Measurements from ENCODE around the gene UBE2J2. TPM values are rescaled to one million over a fixed set of nuclear protein-coding genes. Genes with fewer than 3 reads are reported as not detected.
A peak's percentile ranks its signal among the peaks of the same experiment; 100 is the strongest.

Gene UBE2J2
- total RNA-seq, 1 donor from 2014 or later: 71.9 TPM

- no peak overlapping the region for H3K27ac Mint-ChIP-seq (ENCODE audit: unreplicated experiment)
- DNase-seq (ENCODE audit: low spot score): no peak
- no peak for TF ChIP-seq CTCF (IDR thresholded peaks at IDR 0.05; ENCODE audit: unreplicated experiment)
- H3K36me3 Mint-ChIP-seq (ENCODE audit: low read depth, unreplicated experiment): no peaks in the 10 kb centered on the region
- no peaks in the 10 kb centered on the region for H3K9me3 Mint-ChIP-seq (ENCODE audit: unreplicated experiment)
- H3K27me3 Mint-ChIP-seq (ENCODE audit: unreplicated experiment): peaks cover 9% of the 10 kb centered on the region
- peaks cover 15% of the 10 kb centered on the region for H3K4me1 Mint-ChIP-seq (ENCODE audit: unreplicated experiment)
- peak overlapping the region; percentile 92 for H3K4me3 Mint-ChIP-seq (ENCODE audit: unreplicated experiment)
Observed at GRCh38 chr1:1307261-1307922, 33.7 kb upstream of the UBE2J2 start.

DNA sequence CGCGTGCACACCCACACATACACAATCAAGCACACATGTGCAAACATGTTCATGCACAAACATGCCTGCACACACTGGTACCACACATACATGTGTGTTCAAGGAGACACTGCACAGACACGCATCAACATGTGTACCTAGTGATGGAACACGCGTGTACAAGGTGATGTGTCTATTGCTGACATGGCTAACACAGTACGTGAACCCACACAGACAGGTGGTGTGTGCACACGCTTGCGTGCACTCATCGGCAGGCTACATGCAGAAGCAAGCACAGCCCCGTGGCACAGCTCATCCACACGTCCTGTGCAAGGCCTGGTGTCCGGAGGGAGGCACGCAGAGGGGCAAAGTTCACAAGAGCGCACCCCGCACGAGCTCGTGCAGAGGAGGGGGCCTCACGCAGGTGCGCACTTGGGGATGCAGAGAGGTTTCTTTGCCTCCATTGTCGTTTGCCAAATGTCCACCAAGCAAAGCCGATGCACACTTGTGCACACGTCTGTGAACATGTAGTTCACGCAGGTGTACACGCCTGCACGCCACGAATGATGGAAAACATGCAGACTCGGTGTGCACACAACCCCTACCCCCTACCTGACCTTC is 33.1 kb upstream of the UBE2J2 start:
- peaks cover 15% of the 10 kb centered on the region for H3K4me1 Mint-ChIP-seq (ENCODE audit: unreplicated experiment)
- no peak for DNase-seq (ENCODE audit: low spot score)
- TF ChIP-seq CTCF (IDR thresholded peaks at IDR 0.05; ENCODE audit: unreplicated experiment): no peak
- H3K36me3 Mint-ChIP-seq (ENCODE audit: low read depth, unreplicated experiment): no peaks in the 10 kb centered on the region
- no peaks in the 10 kb centered on the region for H3K9me3 Mint-ChIP-seq (ENCODE audit: unreplicated experiment)
- peak overlapping the region; percentile 92 for H3K4me3 Mint-ChIP-seq (ENCODE audit: unreplicated experiment)
- H3K27ac Mint-ChIP-seq (ENCODE audit: unreplicated experiment): no peak overlapping the region
- H3K27me3 Mint-ChIP-seq (ENCODE audit: unreplicated experiment): peaks cover 9% of the 10 kb centered on the region

GRCh38 chr1:1306070-1306660 is 32.5 kb upstream of the UBE2J2 start:
- Mint-ChIP-seq H3K36me3 (ENCODE audit: low read depth, unreplicated experiment) (no peaks in the 10 kb centered on the region), H3K4me3 (ENCODE audit: unreplicated experiment) (peak overlapping the region; percentile 92), H3K27me3 (ENCODE audit: unreplicated experiment) (peaks cover 11% of the 10 kb centered on the region), H3K4me1 (ENCODE audit: unreplicated experiment) (peaks cover 15% of the 10 kb centered on the region), H3K27ac (ENCODE audit: unreplicated experiment) (no peak overlapping the region), H3K9me3 (ENCODE audit: unreplicated experiment) (no peaks in the 10 kb centered on the region)
- no peak for TF ChIP-seq CTCF (IDR thresholded peaks at IDR 0.05; ENCODE audit: unreplicated experiment)
- DNase-seq (ENCODE audit: low spot score): no peak

DNA sequence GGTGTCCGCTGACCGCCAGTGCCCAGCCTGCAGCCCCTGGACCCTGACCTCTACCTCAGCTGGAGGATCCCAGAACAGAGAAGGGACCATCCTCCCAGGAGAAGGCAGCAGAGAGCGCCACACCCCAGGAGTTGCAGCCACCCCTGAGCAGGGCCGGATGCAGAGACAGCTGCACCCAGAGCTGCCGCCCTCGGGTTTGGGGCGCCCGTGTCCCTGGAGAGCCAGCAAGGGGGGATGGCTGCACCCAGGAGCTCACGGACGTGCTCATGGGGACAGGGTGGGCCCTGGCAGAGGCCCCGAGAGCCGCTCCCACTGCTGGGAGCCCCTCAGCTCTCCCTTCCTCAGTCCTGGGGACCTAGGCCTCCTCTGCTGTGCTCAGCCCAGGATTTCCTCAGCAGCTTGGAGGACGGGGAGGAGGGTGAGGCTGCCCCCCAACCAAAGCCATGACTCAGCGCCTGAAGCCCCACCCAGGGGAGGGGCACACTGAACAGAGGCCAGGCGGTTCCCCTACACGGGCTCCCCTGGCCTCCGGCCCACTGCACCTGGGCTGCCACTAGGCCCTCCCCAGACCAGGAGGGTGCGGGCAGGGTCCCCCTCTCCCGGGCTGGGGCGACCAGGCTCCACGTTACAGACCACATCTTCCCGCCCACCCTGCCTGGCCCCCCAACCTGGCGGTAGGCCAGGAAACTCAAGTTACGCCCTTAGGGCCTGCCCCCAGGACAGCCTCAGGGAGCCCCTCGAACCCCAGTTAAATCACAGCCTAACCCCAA is 31.8 kb upstream of the UBE2J2 start:
- no peaks in the 10 kb centered on the region for H3K36me3 Mint-ChIP-seq (ENCODE audit: low read depth, unreplicated experiment)
- peaks cover 13% of the 10 kb centered on the region for H3K27me3 Mint-ChIP-seq (ENCODE audit: unreplicated experiment)
- peak overlapping the region; percentile 92 for H3K4me3 Mint-ChIP-seq (ENCODE audit: unreplicated experiment)
- H3K9me3 Mint-ChIP-seq (ENCODE audit: unreplicated experiment): no peaks in the 10 kb centered on the region
- peaks cover 15% of the 10 kb centered on the region for H3K4me1 Mint-ChIP-seq (ENCODE audit: unreplicated experiment)
- no peak for DNase-seq (ENCODE audit: low spot score)
- no peak for TF ChIP-seq CTCF (IDR thresholded peaks at IDR 0.05; ENCODE audit: unreplicated experiment)
- no peak overlapping the region for H3K27ac Mint-ChIP-seq (ENCODE audit: unreplicated experiment)

Measured in endothelial cell (in vitro differentiated cells).